ENCODE measurements around the gene PPIL6.

The PPIL6 gene

GRCh38 chr6:109417646-109418045 lies 22.8 kb downstream of the PPIL6 start:
- no peak for TF ChIP-seq CEBPB (IDR thresholded peaks at IDR 0.05)
- no peak for TF ChIP-seq TEAD4 (IDR thresholded peaks at IDR 0.05)
- TF ChIP-seq REST (IDR thresholded peaks at IDR 0.05; ENCODE audit: low read depth) = no peak
- TF ChIP-seq FOXM1 (IDR thresholded peaks at IDR 0.05; ENCODE audit: borderline replicate concordance, low read depth) = no peak
- no peak for TF ChIP-seq TAF1 (IDR thresholded peaks at IDR 0.05; ENCODE audit: low read depth)
- TF ChIP-seq USF1 (IDR thresholded peaks at IDR 0.05) = no peak
- TF ChIP-seq RAD21 (IDR thresholded peaks at IDR 0.05; ENCODE audit: low read depth) = no peak
- TF ChIP-seq EGR1 (IDR thresholded peaks at IDR 0.05) = no peak
- no peak for TF ChIP-seq YY1 (IDR thresholded peaks at IDR 0.05; ENCODE audit: low read depth)
- no peak for TF ChIP-seq CREB1 (IDR thresholded peaks at IDR 0.05; ENCODE audit: low read depth)
- no peak for TF ChIP-seq NFIC (IDR thresholded peaks at IDR 0.05)
- no peak for TF ChIP-seq ZBTB7A (IDR thresholded peaks at IDR 0.05; ENCODE audit: low read depth)
- TF ChIP-seq MAX (IDR thresholded peaks at IDR 0.05) = no peak
- no peak for TF ChIP-seq TCF12 (IDR thresholded peaks at IDR 0.05; ENCODE audit: low read depth)
- no peak for TF ChIP-seq EP300 (IDR thresholded peaks at IDR 0.05; ENCODE audit: borderline replicate concordance)

GRCh38 chr6:109411034-109411433 lies 29.4 kb downstream of the PPIL6 start:
- TF ChIP-seq TAF1 (IDR thresholded peaks at IDR 0.05; ENCODE audit: low read depth) (no peak), TEAD4 (IDR thresholded peaks at IDR 0.05) (no peak), ZBTB7A (IDR thresholded peaks at IDR 0.05; ENCODE audit: low read depth) (no peak), EP300 (IDR thresholded peaks at IDR 0.05; ENCODE audit: borderline replicate concordance) (no peak), YY1 (IDR thresholded peaks at IDR 0.05; ENCODE audit: low read depth) (no peak), EGR1 (IDR thresholded peaks at IDR 0.05) (no peak), FOXM1 (IDR thresholded peaks at IDR 0.05; ENCODE audit: borderline replicate concordance, low read depth) (no peak), USF1 (IDR thresholded peaks at IDR 0.05) (no peak), MAX (IDR thresholded peaks at IDR 0.05) (no peak), NFIC (IDR thresholded peaks at IDR 0.05) (no peak), RAD21 (IDR thresholded peaks at IDR 0.05; ENCODE audit: low read depth) (no peak)

GRCh38 chr6:109406196-109406595 lies 34.2 kb downstream of the PPIL6 start:
- TF ChIP-seq RAD21 (IDR thresholded peaks at IDR 0.05; ENCODE audit: low read depth) = no peak
- TF ChIP-seq FOXM1 (IDR thresholded peaks at IDR 0.05; ENCODE audit: borderline replicate concordance, low read depth) = no peak
- no peak for TF ChIP-seq ZBTB7A (IDR thresholded peaks at IDR 0.05; ENCODE audit: low read depth)
- TF ChIP-seq CEBPB (IDR thresholded peaks at IDR 0.05) = peak; percentile 54; the same call in 1 of the 2 replicates
- no peak for TF ChIP-seq EGR1 (IDR thresholded peaks at IDR 0.05)
- no peak for TF ChIP-seq TEAD4 (IDR thresholded peaks at IDR 0.05)
- TF ChIP-seq CREB1 (IDR thresholded peaks at IDR 0.05; ENCODE audit: low read depth) = no peak

GRCh38 chr6:109397020-109397419 lies 43.4 kb downstream of the PPIL6 start:
- TF ChIP-seq USF1 (IDR thresholded peaks at IDR 0.05) (no peak), RAD21 (IDR thresholded peaks at IDR 0.05; ENCODE audit: low read depth) (peak; percentile 58), MAX (IDR thresholded peaks at IDR 0.05) (no peak)

- TF ChIP-seq CEBPB (IDR thresholded peaks at IDR 0.05) = no peak
- TF ChIP-seq TCF12 (IDR thresholded peaks at IDR 0.05; ENCODE audit: low read depth) = no peak
- no peak for TF ChIP-seq EGR1 (IDR thresholded peaks at IDR 0.05)
- TF ChIP-seq CREB1 (IDR thresholded peaks at IDR 0.05; ENCODE audit: low read depth) = no peak
- TF ChIP-seq MAX (IDR thresholded peaks at IDR 0.05) = no peak
- TF ChIP-seq TEAD4 (IDR thresholded peaks at IDR 0.05) = no peak
- no peak for TF ChIP-seq FOXM1 (IDR thresholded peaks at IDR 0.05; ENCODE audit: borderline replicate concordance, low read depth)
- no peak for TF ChIP-seq REST (IDR thresholded peaks at IDR 0.05; ENCODE audit: low read depth)
- no peak for TF ChIP-seq TAF1 (IDR thresholded peaks at IDR 0.05; ENCODE audit: low read depth)
- no peak for TF ChIP-seq NFIC (IDR thresholded peaks at IDR 0.05)
- TF ChIP-seq RAD21 (IDR thresholded peaks at IDR 0.05; ENCODE audit: low read depth) = no peak
- no peak for TF ChIP-seq USF1 (IDR thresholded peaks at IDR 0.05)
- no peak for TF ChIP-seq ZBTB7A (IDR thresholded peaks at IDR 0.05; ENCODE audit: low read depth)
- no peak for TF ChIP-seq YY1 (IDR thresholded peaks at IDR 0.05; ENCODE audit: low read depth)
- TF ChIP-seq EP300 (IDR thresholded peaks at IDR 0.05; ENCODE audit: borderline replicate concordance) = no peak
Measured at GRCh38 chr6:109396046-109396718, 44.2 kb downstream of the PPIL6 start.

Measured in Ishikawa (cell line).